Neural crest cell (in vitro differentiated cells): ENCODE measurements around the gene CIPC. TPM values are rescaled to one million over a fixed set of nuclear protein-coding genes. Genes with fewer than 3 reads are reported as not detected.

Experiments
- DNase-seq: peaks from one replicate; pipeline ENCODE4 v3.0.0; 2021; ENCODE audit warnings: low read depth, mixed read lengths, low spot score
- H3K27ac Mint-ChIP-seq: one replicate; pipeline ENCODE4 v1.8.0; 2021; ENCODE audit warnings: mild to moderate bottlenecking, mixed read lengths; ENCODE audit not compliant: unreplicated experiment
- H3K27me3 Mint-ChIP-seq: 2 replicates; pipeline ENCODE4 v1.8.0; 2021; ENCODE audit warnings: low read depth, mild to moderate bottlenecking, mixed read lengths
- H3K36me3 Mint-ChIP-seq: 2 replicates; pipeline ENCODE4 v1.8.0; 2021; ENCODE audit warnings: low read depth, mild to moderate bottlenecking, mixed read lengths
- H3K4me1 Mint-ChIP-seq: 2 replicates; pipeline ENCODE4 v1.8.0; 2021; ENCODE audit warnings: mixed read lengths
- H3K4me3 Mint-ChIP-seq: one replicate; pipeline ENCODE4 v1.8.0; 2021; ENCODE audit warnings: mild to moderate bottlenecking, mixed read lengths
- H3K9me3 Mint-ChIP-seq: 2 replicates; pipeline ENCODE4 v1.8.0; 2021; ENCODE audit warnings: mixed read lengths
- total RNA-seq: library from RNA; stranded (reverse); gene quantifications from 2 replicates; pipeline ENCODE4 v1.2.1, GENCODE V29; 2021
- TF ChIP-seq, protein P1 (sequence below): fragments of 200-600 bp; sonication (generic); conservative IDR thresholded peaks from 2 replicates; pipeline ENCODE4 v1.5.0; 2021; ENCODE audit warnings: antibody characterized with exemption, mild to moderate bottlenecking

The CIPC gene
- total RNA-seq, 1 donor from 2014 or later = 28.7 TPM

DNA sequence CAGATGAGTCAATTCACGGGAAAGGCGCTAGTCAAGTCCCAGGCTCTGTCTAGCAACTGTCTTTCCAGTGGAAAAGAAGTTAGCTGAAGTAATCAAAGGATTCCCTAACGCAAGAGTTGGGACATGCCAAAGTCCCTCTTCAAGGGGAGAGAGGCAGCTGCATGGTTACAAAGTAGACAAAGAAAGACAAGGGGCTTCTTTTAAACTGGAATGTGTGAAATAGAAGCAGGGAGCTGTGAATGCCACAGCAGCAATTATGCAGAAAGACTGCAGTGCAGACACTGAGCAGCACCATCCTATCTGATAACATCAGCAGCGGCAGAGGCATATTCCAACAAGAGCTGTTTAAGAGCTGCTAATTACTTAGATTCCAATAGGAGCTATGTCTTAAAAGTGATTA, 12.5 kb upstream of the CIPC start:
- Mint-ChIP-seq H3K27me3 (no peaks in the 10 kb centered on the region), H3K4me3 (peak overlapping the region; percentile 69), H3K4me1 (peaks cover 57% of the 10 kb centered on the region), H3K27ac (peak overlapping the region; percentile 96), H3K9me3 (no peaks in the 10 kb centered on the region), H3K36me3 (no peaks in the 10 kb centered on the region)
- TF ChIP-seq, protein P1, sequence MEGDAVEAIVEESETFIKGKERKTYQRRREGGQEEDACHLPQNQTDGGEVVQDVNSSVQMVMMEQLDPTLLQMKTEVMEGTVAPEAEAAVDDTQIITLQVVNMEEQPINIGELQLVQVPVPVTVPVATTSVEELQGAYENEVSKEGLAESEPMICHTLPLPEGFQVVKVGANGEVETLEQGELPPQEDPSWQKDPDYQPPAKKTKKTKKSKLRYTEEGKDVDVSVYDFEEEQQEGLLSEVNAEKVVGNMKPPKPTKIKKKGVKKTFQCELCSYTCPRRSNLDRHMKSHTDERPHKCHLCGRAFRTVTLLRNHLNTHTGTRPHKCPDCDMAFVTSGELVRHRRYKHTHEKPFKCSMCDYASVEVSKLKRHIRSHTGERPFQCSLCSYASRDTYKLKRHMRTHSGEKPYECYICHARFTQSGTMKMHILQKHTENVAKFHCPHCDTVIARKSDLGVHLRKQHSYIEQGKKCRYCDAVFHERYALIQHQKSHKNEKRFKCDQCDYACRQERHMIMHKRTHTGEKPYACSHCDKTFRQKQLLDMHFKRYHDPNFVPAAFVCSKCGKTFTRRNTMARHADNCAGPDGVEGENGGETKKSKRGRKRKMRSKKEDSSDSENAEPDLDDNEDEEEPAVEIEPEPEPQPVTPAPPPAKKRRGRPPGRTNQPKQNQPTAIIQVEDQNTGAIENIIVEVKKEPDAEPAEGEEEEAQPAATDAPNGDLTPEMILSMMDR = no peak
- DNase-seq = peak; percentile 20

DNA sequence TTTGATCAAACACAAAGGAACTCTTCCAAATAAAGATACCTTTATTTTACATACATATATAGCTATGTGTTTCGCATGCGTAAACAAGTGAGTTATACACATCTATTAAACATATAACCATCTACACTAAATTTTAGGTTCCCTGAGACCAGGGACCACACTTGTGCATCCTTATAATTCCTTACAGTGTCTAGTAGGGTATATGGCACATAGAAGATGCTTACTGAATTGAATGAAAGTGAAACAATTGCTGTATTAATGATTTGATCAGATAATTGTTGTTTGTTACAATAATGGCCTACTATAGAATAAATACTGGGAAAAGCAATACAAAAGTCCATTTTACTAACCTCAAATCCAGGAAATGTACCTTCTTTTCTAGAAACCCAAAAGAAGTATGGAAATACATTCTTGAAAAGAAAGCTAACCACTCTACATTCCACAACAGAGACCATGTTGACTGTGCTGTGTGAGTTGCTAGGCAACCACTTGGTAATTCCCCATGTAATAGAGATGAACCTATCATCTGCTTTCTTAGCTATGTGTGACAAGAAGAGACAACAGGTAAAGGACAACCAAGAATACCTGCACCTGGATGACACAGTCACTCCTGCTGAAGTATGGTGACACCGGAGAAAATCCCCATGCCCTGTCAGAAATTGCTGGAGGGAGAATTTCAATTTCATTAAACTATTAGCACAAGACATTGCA, 11.9 kb upstream of the CIPC start:
- TF ChIP-seq, protein P1 = no peak

DNA sequence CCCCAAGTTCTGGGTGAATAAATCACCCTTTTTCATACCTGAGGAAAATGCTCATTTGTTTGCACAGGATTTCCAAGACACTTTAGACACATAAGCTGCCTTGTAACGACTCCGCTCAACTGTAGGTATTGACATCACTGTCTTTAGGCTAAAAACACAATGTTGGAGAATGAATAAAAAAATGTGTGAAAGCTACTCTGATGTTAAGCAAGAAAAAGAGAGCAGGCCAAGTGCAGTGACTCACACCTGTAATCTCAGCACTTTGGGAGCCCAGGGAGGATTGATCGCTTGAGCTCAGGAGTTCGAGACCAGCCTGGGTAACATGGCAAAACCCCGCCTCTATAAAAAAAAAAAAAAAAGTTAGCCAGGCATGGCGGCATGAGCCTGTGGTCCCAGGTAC, 11.1 kb upstream of the CIPC start:
- no peaks in the 10 kb centered on the region for H3K27me3 Mint-ChIP-seq
- peak overlapping the region; percentile 8 for H3K27ac Mint-ChIP-seq
- peaks cover 5% of the 10 kb centered on the region for H3K36me3 Mint-ChIP-seq
- DNase-seq = no peak
- H3K4me3 Mint-ChIP-seq = no peak overlapping the region
- H3K9me3 Mint-ChIP-seq = peaks cover 4% of the 10 kb centered on the region
- TF ChIP-seq, protein P1 = no peak
- peaks cover 53% of the 10 kb centered on the region for H3K4me1 Mint-ChIP-seq

More for the DNA sequence above, 11.9 kb upstream of the CIPC start:
- Mint-ChIP-seq H3K4me1 (peaks cover 54% of the 10 kb centered on the region), H3K36me3 (no peaks in the 10 kb centered on the region), H3K27ac (peak overlapping the region; percentile 96), H3K27me3 (no peaks in the 10 kb centered on the region), H3K4me3 (peak overlapping the region; percentile 56), H3K9me3 (no peaks in the 10 kb centered on the region)
- DNase-seq = no peak

DNA sequence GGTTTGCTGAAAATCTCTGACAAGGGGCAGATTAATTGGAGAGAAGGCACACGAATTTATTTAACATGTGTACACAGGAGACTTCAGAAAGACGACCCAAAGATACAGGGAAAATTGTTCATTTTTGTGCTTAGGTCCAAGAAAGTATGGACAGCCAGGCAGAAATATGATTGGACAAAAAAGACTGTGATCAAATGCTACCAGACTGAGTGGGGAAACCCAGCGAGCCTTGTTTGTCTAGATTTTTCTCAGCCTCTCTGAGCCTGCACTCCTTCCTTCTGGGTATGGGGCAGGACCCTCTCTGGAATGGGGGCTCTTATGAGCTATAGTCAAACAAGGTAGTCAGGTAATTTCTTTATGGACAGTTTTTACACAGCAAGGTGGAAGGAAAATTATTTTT, 10.4 kb upstream of the CIPC start:
- no peak for DNase-seq
- TF ChIP-seq, protein P1 = no peak
- Mint-ChIP-seq H3K27ac (no peak overlapping the region), H3K9me3 (peaks cover 4% of the 10 kb centered on the region), H3K36me3 (peaks cover 5% of the 10 kb centered on the region), H3K4me3 (no peak overlapping the region), H3K4me1 (peaks cover 46% of the 10 kb centered on the region), H3K27me3 (no peaks in the 10 kb centered on the region)

DNA sequence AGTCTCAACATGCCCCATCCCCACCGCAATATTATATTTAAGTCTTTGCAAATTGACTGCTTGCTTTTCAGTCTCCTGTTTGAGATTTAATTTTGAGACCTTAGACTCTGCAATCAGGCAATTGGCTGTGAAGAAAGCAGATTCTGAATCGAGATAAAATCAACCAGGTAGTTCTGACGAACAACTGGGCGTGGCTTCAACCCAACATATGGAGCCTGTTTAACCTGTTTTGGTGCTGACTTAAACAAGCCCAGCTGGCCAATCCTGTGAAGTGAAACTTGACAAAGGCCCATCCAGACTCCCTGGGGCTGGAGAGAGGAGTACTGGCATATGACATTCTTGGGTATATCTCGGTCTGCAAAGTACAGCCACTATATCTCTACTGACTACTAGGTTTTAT, 9.8 kb upstream of the CIPC start:
- Mint-ChIP-seq H3K36me3 (peaks cover 5% of the 10 kb centered on the region), H3K9me3 (peaks cover 4% of the 10 kb centered on the region), H3K4me1 (peaks cover 41% of the 10 kb centered on the region), H3K27me3 (no peaks in the 10 kb centered on the region), H3K27ac (no peak overlapping the region), H3K4me3 (no peak overlapping the region)
- TF ChIP-seq, protein P1 = no peak
- DNase-seq = no peak
